BLaER1 treated with 17β-estradiol and CSF1 and Interleukin-3, amounts not matched to agents 10 nM and 100 nM (cell line): Measurements from ENCODE around the gene MAML2.

Source experiments
- H3K27ac ChIP-seq, 11 experiments: shearing (Covaris generic); formaldehyde crosslinking; 2 replicates each; pipeline ENCODE4 v1.8.1; 2022
- H3K27me3 ChIP-seq, 11 experiments: shearing (Covaris generic); formaldehyde crosslinking; 2 replicates each; pipeline ENCODE4 v1.8.1; 2022
- H3K36me3 ChIP-seq, 11 experiments: shearing (Covaris generic); formaldehyde crosslinking; 2 replicates each; pipeline ENCODE4 v1.8.1; 2022
- H3K4me1 ChIP-seq, 10 experiments: shearing (Covaris generic); formaldehyde crosslinking; 2 replicates each; pipeline ENCODE4 v1.8.1; 2022
- H3K4me2 ChIP-seq, 11 experiments: shearing (Covaris generic); formaldehyde crosslinking; 2 replicates each; pipeline ENCODE4 v1.8.1; 2022
- H3K4me3 ChIP-seq, 10 experiments: shearing (Covaris generic); formaldehyde crosslinking; 2 replicates each; pipeline ENCODE4 v1.8.1; 2022
- H3K9ac ChIP-seq, 11 experiments: shearing (Covaris generic); formaldehyde crosslinking; 2 replicates each; pipeline ENCODE4 v1.8.1; 2022
- H3K9me3 ChIP-seq, 11 experiments: shearing (Covaris generic); formaldehyde crosslinking; replicated peaks in 1 of 11; 2 replicates each; pipeline ENCODE4 v1.8.1; 2022
- H4K20me1 ChIP-seq, 11 experiments: shearing (Covaris generic); formaldehyde crosslinking; 2 replicates each; pipeline ENCODE4 v1.8.1; 2022
- Cebpa-rat ChIP-seq, 11 experiments: shearing (Covaris generic); IDR thresholded peaks; 2 replicates each; pipeline ENCODE4 v1.8.1; 2022

The MAML2 gene

DNA sequence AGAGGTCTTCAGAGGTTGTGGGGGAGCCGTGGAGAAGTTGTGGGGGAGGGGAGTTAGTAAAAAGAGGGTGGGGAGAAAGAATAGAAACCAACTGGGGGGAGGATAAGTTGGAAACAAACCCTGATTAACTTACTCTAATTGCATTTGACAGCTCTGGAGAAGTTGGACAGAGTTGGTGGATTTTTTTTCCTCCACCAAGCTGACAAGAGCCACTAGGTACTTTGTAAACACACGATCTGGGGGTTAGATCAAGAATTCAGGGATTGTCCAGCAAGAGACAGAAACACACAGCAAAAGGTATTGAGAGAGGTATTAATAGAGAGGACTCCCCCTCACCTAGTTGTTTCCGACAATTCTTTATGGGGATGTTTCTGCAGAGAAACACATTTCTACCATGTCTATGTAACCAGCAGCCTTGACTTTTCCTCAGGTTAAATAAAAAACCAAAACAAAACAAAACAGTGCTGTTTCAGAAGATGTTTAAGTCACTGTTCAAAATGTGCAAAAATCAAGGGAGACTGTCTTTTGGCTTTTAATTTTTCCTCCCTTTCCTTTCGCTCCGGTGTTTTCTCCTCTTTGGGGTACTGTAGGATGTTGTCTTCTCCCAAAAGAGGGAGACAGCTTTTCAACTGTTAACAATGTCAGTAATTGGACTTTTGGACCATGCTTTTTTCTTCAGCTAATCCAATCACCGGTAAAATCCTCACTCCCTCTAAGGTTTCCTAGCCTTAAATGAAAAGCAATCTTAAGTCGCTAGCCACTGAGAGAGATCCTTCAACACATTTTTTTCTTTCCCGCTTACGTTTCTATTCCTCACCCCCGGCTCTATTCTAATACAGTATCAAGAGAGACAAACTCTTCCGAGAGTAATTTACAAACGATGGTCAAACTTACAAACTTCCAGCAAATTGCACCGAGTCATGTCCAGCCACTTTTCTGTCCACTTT lies 708 bp downstream of the MAML2 start:
- Histone ChIP-seq H3K9me3 (no peaks in the 10 kb centered on the region), H3K4me2 (peak overlapping the region; percentile 74 to 98 (median 82)), H3K4me3 (peak overlapping the region; percentile 61 to 94 (median 68)), H3K36me3 (peaks cover 0 to 16% (median 0%) of the 10 kb centered on the region in 11 experiments; a peak in 3 of 22 replicates), H3K4me1 (peaks cover 14 to 50% (median 36%) of the 10 kb centered on the region in 10 experiments; a peak in 19 of 20 replicates), H3K27ac (peak overlapping the region in 8 of 11 experiments; percentile 6 to 85 (median 68); a peak in 14 of 22 replicates), H4K20me1 (peaks cover 0 to 18% (median 0%) of the 10 kb centered on the region in 11 experiments; a peak in 6 of 22 replicates), H3K9ac (peak overlapping the region; percentile 56 to 90 (median 77)), H3K27me3 (peaks cover 0 to 31% (median 24%) of the 10 kb centered on the region in 11 experiments; a peak in 17 of 22 replicates)
- no peak for TF ChIP-seq Cebpa-rat (IDR thresholded peaks at IDR 0.05)

DNA sequence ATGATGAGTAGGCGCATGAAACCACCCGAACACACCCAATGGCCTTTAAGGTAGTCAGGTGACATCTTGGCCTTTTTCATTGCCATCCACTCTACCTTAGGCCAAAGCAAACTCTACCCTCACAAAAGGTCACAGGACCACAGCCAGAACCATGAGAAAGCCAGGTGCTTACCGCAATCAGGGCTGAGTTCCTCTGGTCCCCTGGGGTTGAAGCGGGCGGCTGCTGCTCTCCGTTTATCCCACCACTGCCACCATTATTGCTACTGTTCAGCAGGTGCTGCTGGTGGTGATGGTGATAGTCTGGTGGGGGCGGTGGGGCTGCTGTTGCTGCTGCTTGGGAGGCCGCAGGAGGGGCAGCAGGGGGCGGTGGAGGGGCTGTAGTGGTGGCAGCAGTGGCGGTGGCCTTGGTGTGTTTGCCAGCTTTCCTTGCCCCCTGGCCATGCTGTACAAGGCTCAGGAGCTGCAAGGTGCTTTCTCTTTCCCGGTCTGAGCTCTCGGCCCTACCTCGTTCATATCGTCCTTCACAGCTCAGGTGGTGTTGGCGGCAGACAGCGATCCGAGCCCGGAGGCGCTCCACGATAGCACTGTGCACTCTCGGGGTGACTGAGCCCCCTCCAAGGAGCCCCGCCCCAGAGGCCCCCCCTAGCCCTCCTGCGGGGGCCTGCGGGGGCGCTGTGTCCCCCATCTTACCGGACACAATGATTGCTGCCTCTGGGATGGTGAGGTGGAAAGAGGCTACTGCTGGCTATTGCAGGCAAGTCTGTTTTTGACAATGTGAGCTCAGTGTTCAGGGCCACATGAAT lies 1.6 kb downstream of the MAML2 start:
- peaks cover 14 to 59% (median 39%) of the 10 kb centered on the region in 10 experiments; a peak in 19 of 20 replicates for H3K4me1 ChIP-seq
- no peak for TF ChIP-seq Cebpa-rat (IDR thresholded peaks at IDR 0.05)

DNA sequence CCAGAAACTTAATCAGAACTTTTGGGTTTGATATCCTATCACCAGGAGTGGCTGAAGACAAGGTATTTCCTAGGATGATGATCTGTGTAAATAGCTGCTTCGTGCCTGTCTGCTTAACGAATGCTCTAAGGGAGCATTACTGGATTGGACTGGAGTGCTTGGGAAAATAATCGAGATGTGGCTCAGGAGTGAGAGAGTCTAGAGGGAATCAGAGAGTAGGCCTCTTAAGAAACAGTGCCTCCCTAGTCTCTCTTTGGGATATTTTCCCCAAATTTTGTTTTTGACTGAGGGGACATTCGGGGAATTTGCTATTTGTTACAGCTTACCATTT lies 2.5 kb downstream of the MAML2 start:
- peaks cover 14 to 68% (median 39%) of the 10 kb centered on the region in 10 experiments; a peak in 19 of 20 replicates for H3K4me1 ChIP-seq
- peak overlapping the region in 5 of 10 experiments; percentile 69 to 94 (median 83); a peak in 9 of 20 replicates for H3K4me3 ChIP-seq

More for the DNA sequence above, 1.6 kb downstream of the MAML2 start:
- peak overlapping the region in 8 of 10 experiments; percentile 62 to 94 (median 76); a peak in 16 of 20 replicates for H3K4me3 ChIP-seq
- H3K27ac ChIP-seq, result peak overlapping the region in 4 of 11 experiments; percentile 18 to 85 (median 72); a peak in 8 of 22 replicates
- H3K27me3 ChIP-seq, result peaks cover 0 to 31% (median 24%) of the 10 kb centered on the region in 11 experiments; a peak in 17 of 22 replicates
- peaks cover 0 to 16% (median 0%) of the 10 kb centered on the region in 11 experiments; a peak in 5 of 22 replicates for H3K36me3 ChIP-seq
- peaks cover 0 to 27% (median 0%) of the 10 kb centered on the region in 11 experiments; a peak in 6 of 22 replicates for H4K20me1 ChIP-seq
- H3K9me3 ChIP-seq, result no peaks in the 10 kb centered on the region
- H3K9ac ChIP-seq, result peak overlapping the region in 5 of 11 experiments; percentile 77 to 90 (median 86); a peak in 11 of 22 replicates
- H3K4me2 ChIP-seq, result peak overlapping the region; percentile 74 to 98 (median 82)

DNA sequence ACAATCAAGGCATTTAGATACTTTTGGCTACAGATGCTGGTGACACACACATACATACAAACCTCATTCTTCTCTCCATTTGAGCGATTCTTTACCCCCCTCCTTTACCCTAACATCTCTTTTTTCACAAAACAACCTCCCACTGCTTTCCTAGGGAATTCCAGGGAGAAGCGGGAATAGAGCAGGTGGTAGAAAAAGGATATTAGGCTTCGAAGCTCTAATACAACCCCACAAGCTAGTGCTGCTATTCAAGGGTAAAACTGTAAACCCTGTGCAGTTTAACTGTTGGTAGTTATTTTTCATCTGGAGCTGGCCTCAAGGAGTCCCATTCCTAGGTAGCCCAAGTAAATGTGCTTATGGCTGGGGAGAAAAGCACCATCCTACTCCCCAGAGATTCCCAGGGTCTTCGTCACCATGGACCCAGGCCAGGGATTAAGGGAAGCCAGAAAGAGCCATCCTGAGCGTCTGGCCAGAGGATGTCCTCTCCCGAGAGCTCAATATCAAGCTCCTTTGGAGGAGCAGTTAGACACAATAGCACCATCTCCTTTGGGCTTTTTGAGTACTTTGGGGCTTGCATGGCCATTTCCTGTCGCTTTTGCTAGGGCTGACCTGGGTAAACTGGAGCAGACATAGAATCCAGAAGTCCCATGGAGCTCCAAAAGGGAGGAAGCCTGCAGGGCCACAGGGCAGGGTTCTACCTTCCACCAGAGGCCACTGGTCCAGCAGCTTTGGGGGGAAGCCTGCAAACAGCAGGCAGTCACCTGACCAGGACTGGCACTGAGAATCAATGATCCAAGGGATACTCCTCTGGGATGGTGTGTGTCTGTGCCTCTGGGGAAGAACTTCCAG lies 3.1 kb downstream of the MAML2 start:
- TF ChIP-seq Cebpa-rat (IDR thresholded peaks at IDR 0.05), result no peak
- peak overlapping the region in 10 of 11 experiments; percentile 28 to 98 (median 66); a peak in 20 of 22 replicates for H3K4me2 ChIP-seq
- peaks cover 0 to 31% (median 24%) of the 10 kb centered on the region in 11 experiments; a peak in 17 of 22 replicates for H3K27me3 ChIP-seq
- H3K9ac ChIP-seq, result peak overlapping the region in 8 of 11 experiments; percentile 22 to 90 (median 74); a peak in 14 of 22 replicates
- H3K4me1 ChIP-seq, result peaks cover 14 to 73% (median 39%) of the 10 kb centered on the region in 10 experiments; a peak in 19 of 20 replicates
- H3K36me3 ChIP-seq, result peaks cover 0 to 16% (median 0%) of the 10 kb centered on the region in 11 experiments; a peak in 6 of 22 replicates
- H3K9me3 ChIP-seq, result no peaks in the 10 kb centered on the region
- peak overlapping the region in 5 of 10 experiments; percentile 14 to 94 (median 83); a peak in 9 of 20 replicates for H3K4me3 ChIP-seq
- H4K20me1 ChIP-seq, result peaks cover 0 to 41% (median 0%) of the 10 kb centered on the region in 11 experiments; a peak in 6 of 22 replicates
- H3K27ac ChIP-seq, result peak overlapping the region in 9 of 11 experiments; percentile 37 to 85 (median 68); a peak in 16 of 22 replicates

More for the DNA sequence above, 2.5 kb downstream of the MAML2 start:
- peaks cover 0 to 36% (median 0%) of the 10 kb centered on the region in 11 experiments; a peak in 6 of 22 replicates for H4K20me1 ChIP-seq
- H3K9me3 ChIP-seq, result no peaks in the 10 kb centered on the region
- TF ChIP-seq Cebpa-rat (IDR thresholded peaks at IDR 0.05), result no peak
- peaks cover 0 to 16% (median 0%) of the 10 kb centered on the region in 11 experiments; a peak in 5 of 22 replicates for H3K36me3 ChIP-seq
- H3K9ac ChIP-seq, result peak overlapping the region in 4 of 11 experiments; percentile 73 to 90 (median 85); a peak in 8 of 22 replicates
- peak overlapping the region in 4 of 11 experiments; percentile 68 to 85 (median 79); a peak in 7 of 22 replicates for H3K27ac ChIP-seq
- H3K4me2 ChIP-seq, result peak overlapping the region in 7 of 11 experiments; percentile 54 to 98 (median 85); a peak in 12 of 22 replicates
- peaks cover 0 to 31% (median 24%) of the 10 kb centered on the region in 11 experiments; a peak in 17 of 22 replicates for H3K27me3 ChIP-seq

DNA sequence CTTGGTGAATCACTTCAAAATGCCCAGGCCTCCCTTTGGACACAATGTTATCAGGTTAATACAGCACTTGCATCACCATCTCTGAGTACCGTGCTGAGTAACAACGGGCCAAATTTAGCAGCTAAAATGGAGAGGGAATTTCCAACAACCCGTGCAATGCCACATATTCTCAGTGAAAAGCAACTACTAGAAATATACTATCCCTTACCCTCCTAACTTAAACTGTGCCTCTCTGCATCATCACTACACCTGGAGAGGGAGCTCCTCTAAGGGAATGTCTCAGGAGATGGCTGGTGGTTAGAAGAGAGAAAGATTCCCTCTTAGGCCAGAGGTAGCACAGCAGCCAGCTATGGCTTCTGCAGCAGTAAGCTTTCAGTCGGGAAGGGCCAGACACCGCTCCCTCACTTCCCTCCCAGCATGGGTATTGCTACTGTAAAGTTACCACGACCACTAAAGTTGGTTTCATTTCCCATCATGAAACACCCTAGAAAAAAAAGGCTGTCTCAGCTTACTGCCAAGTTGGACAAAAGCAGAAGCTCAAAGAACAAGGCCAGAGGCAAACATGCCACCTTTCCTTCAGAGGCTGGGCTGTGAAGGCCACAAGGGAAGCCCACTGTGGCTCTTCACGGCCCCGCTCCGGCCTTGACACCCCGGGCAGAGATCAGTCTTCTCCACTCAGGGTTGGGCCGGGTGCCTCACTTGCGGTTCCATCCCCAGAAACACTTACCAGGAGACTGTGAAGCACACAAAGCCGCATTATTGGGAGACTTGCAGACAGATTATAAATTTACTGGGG lies 3.9 kb downstream of the MAML2 start:
- H3K36me3 ChIP-seq, result peaks cover 0 to 25% (median 0%) of the 10 kb centered on the region in 11 experiments; a peak in 7 of 22 replicates
- TF ChIP-seq Cebpa-rat (IDR thresholded peaks at IDR 0.05), result no peak
- peaks cover 0 to 50% (median 0%) of the 10 kb centered on the region in 11 experiments; a peak in 6 of 22 replicates for H4K20me1 ChIP-seq
- H3K27ac ChIP-seq, result peak overlapping the region in 9 of 11 experiments; percentile 37 to 85 (median 68); a peak in 15 of 22 replicates
- H3K9me3 ChIP-seq, result no peaks in the 10 kb centered on the region
- H3K4me1 ChIP-seq, result peaks cover 14 to 77% (median 39%) of the 10 kb centered on the region in 10 experiments; a peak in 19 of 20 replicates
- H3K9ac ChIP-seq, result peak overlapping the region in 8 of 11 experiments; percentile 22 to 90 (median 74); a peak in 14 of 22 replicates
- H3K4me2 ChIP-seq, result peak overlapping the region in 10 of 11 experiments; percentile 28 to 98 (median 66); a peak in 19 of 22 replicates
- peak overlapping the region in 5 of 10 experiments; percentile 19 to 94 (median 83); a peak in 8 of 20 replicates for H3K4me3 ChIP-seq
- peaks cover 0 to 31% (median 24%) of the 10 kb centered on the region in 11 experiments; a peak in 17 of 22 replicates for H3K27me3 ChIP-seq
